Endothelial cell of umbilical vein (primary cell): ENCODE measurements around the gene VCP. TPM values are rescaled to one million over a fixed set of nuclear protein-coding genes. Genes with fewer than 3 reads are reported as not detected.

Source experiments
- BruUV-seq: library from RNA; stranded (reverse); fragments of 400-500 nt; replicated peaks from 2 replicates; lab custom pipeline; 2021; lab: Mats Ljungman, UMichigan
- CTCF ChIA-PET: fragments of 300-600, 350-600 bp; sonication (Branson Sonifier 250); formaldehyde crosslinking; loops from one replicate; lab custom pipeline; 2021; ENCODE audit warnings: antibody characterized with exemption, inconsistent platforms; lab: Charles Lee
- POLR2A ChIA-PET: fragments of 300-600, 350-600 bp; sonication (Branson Sonifier 250); formaldehyde crosslinking; loops from one replicate; lab custom pipeline; 2021; ENCODE audit warnings: antibody characterized with exemption, inconsistent platforms; lab: Charles Lee
- DNase-seq: peaks from one replicate; pipeline ENCODE4 v3.0.0-alpha.2; 2011; ENCODE audit warnings: low read depth, low spot score
- FAIRE-seq: peaks from 2 replicates; lab custom pipeline; 2011; peaks lifted over from hg19 to GRCh38; lab: Jason Lieb, UNC
- H2AFZ ChIP-seq: 2 replicates; pipeline ENCODE4 v1.6.0; 2012; ENCODE audit warnings: low read depth, low read length, control low read depth, inconsistent platforms
- H3K27ac ChIP-seq: 2 replicates; pipeline ENCODE4 v1.5.1; 2011; ENCODE audit warnings: low read depth, mild to moderate bottlenecking, control low read depth, low read length, moderate library complexity; ENCODE audit not compliant: insufficient read depth
- H3K27me3 ChIP-seq, 2 experiments: 2 replicates each; pipeline versions ENCODE4 v1.6.0 to v1.6.1; 2011; ENCODE audit warnings: low read length in 2 of 2, mixed read lengths in 1 of 2; ENCODE audit not compliant: control insufficient read depth in 2 of 2, insufficient read depth in 2 of 2
- H3K36me3 ChIP-seq, 2 experiments: 2 replicates in 1 of 2; 3 replicates in 1 of 2; pipeline ENCODE4 v1.5.1; 2011; ENCODE audit warnings: low read length in 2 of 2, mild to moderate bottlenecking in 1 of 2, moderate library complexity in 1 of 2; ENCODE audit not compliant: control insufficient read depth in 2 of 2, insufficient read depth in 2 of 2; ENCODE audit errors: extremely low read depth in 1 of 2
- H3K4me1 ChIP-seq: 3 replicates; pipeline ENCODE4 v1.5.1; 2011; ENCODE audit warnings: mild to moderate bottlenecking, low read length; ENCODE audit not compliant: control insufficient read depth, insufficient read depth; ENCODE audit errors: extremely low read depth
- H3K4me2 ChIP-seq: 2 replicates; pipeline ENCODE4 v1.6.1; 2011; ENCODE audit warnings: low read length, control low read depth, mixed read lengths; ENCODE audit not compliant: insufficient read depth
- H3K4me3 ChIP-seq, 3 experiments: fragments of 200-600 bp in 1 of 3; sonication (generic), shearing (Covaris generic) in 1 of 3; replicated peaks in 1 of 3; 2 replicates each; pipeline ENCODE4 v1.5.1; 2011 to 2016; ENCODE audit warnings: control low read depth in 3 of 3, low read length in 3 of 3, mild to moderate bottlenecking in 2 of 3, inconsistent platforms in 1 of 3, low read depth in 1 of 3, moderate library complexity in 1 of 3; ENCODE audit not compliant: insufficient read depth in 1 of 3
- H3K79me2 ChIP-seq: 2 replicates; pipeline ENCODE4 v1.6.0; 2012; ENCODE audit warnings: low read length, inconsistent platforms; ENCODE audit not compliant: control insufficient read depth, insufficient read depth
- H3K9ac ChIP-seq: replicated peaks from 2 replicates; pipeline ENCODE3; 2011; ENCODE audit warnings: low read length, control low read depth; ENCODE audit not compliant: insufficient read depth; ENCODE audit errors: extremely low read depth
- H3K9me1 ChIP-seq: replicated peaks from 3 replicates; pipeline ENCODE4 v1.6.0; 2011; ENCODE audit warnings: mild to moderate bottlenecking, low read length; ENCODE audit not compliant: control insufficient read depth, insufficient read depth; ENCODE audit errors: extremely low read depth
- H3K9me3 ChIP-seq: replicated peaks from 2 replicates; pipeline ENCODE4 v1.5.1; 2012; ENCODE audit warnings: low read length, inconsistent platforms; ENCODE audit not compliant: control insufficient read depth, insufficient read depth
- H4K20me1 ChIP-seq: replicated peaks from 2 replicates; pipeline ENCODE3; 2011; ENCODE audit warnings: mild to moderate bottlenecking, low read length; ENCODE audit not compliant: control insufficient read depth, insufficient read depth; ENCODE audit errors: extremely low read depth
- CTCF ChIP-seq, 2 donors: IDR thresholded peaks; 1 replicate in 1 of 2; 2 replicates in 1 of 2; pipeline ENCODE4 v1.5.1; 2011; ENCODE audit warnings: low read length in 2 of 2, mild to moderate bottlenecking in 2 of 2, moderate library complexity in 2 of 2, control low read depth in 1 of 2, inconsistent platforms in 1 of 2, low read depth in 1 of 2; ENCODE audit not compliant: insufficient read depth in 1 of 2; ENCODE audit errors: extremely low read depth in 1 of 2
- EZH2 ChIP-seq: IDR thresholded peaks from 2 replicates; pipeline ENCODE4 v1.6.1; 2012; ENCODE audit warnings: borderline replicate concordance, low read depth, mild to moderate bottlenecking, moderate library complexity, low read length, inconsistent platforms; ENCODE audit not compliant: severe bottlenecking
- FOS ChIP-seq: IDR thresholded peaks from 2 replicates; pipeline ENCODE4 v1.6.1; 2011; ENCODE audit warnings: mild to moderate bottlenecking, low read length, moderate library complexity, borderline replicate concordance; ENCODE audit not compliant: insufficient read depth
- GATA2 ChIP-seq: IDR thresholded peaks from 2 replicates; pipeline ENCODE4 v1.7.0; 2011; ENCODE audit warnings: low read depth, mild to moderate bottlenecking, moderate library complexity, mixed read lengths, low read length; ENCODE audit not compliant: insufficient read length, insufficient read depth
- JUN ChIP-seq: IDR thresholded peaks from 2 replicates; pipeline ENCODE4 v1.6.1; 2011; ENCODE audit warnings: borderline replicate concordance, low read depth; ENCODE audit not compliant: insufficient read length, insufficient read depth
- MAX ChIP-seq: IDR thresholded peaks from 2 replicates; pipeline ENCODE4 v1.6.1; 2011; ENCODE audit not compliant: insufficient read depth, insufficient read length
- MYC ChIP-seq: IDR thresholded peaks from one replicate; pipeline ENCODE4 v1.6.1; 2011; ENCODE audit warnings: mild to moderate bottlenecking, low read depth, low read length
- POLR2A ChIP-seq: IDR thresholded peaks from 2 replicates; pipeline ENCODE4 v1.6.1; 2012; ENCODE audit warnings: low read depth, mild to moderate bottlenecking, control low read depth, low read length
- POLR2AphosphoS5 ChIP-seq: IDR thresholded peaks from 2 replicates; pipeline ENCODE4 v1.6.1; 2012; ENCODE audit warnings: low read depth, mild to moderate bottlenecking, control low read depth, low read length, moderate library complexity; ENCODE audit not compliant: insufficient read depth
- dilution Hi-C: fragments of 300-500 bp; cut with MboI; formaldehyde crosslinking; loops from one replicate; pipeline ENCODE4 v1.15.0; 2019; ENCODE audit warnings: low sequenced_read_pairs; ENCODE audit not compliant: extremely low pct_ligation_motif_present
- intact Hi-C: fragments of 100-400 bp; cut with micrococcal nuclease; formaldehyde crosslinking; loops from one replicate; pipeline ENCODE4 v1.10.0; 2022
- polyA plus RNA-seq, 4 experiments: library from polyadenylated mRNA; depleted of rRNA in 3 of 4; stranded (reverse) in 3 of 4; unstranded in 1 of 4; fragments of >200 nt; gene quantifications; 2 replicates each; pipeline versions ENCODE4 v1.2.1 to v1.2.3, GENCODE V29; 2011 to 2012; ENCODE audit warnings: missing spikeins in 1 of 4
- total RNA-seq: library from RNA; stranded (reverse); gene quantifications from 2 replicates; pipeline ENCODE4 v1.2.3, GENCODE V29; 2021

VCP gene
- total and polyA plus RNA-seq, 2 donors (not counting 3 experiments of a cell fraction or from before 2014, with no cell fraction given), result 349 to 493 TPM

DNA sequence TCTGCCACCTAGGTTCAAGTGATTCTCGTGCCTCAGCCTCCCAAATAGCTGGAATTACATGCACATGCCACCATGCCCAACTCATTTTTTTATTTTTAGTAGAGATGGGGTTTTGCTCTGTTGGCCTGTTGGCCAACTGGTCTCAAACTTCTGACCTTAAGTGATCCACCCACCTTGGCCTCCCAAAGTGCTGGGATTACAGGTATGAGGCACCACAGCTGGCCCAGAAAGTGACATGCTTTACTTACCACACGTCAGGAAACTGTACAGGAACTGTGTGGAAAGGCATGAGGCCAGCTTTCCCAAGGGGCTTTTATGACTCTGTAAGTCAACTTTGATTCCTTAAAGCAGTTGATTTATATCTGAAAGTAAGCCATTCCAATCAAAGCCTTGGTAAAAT is 57.9 kb downstream of the VCP start:
- Histone ChIP-seq H4K20me1 (no peaks in the 10 kb centered on the region), H3K4me3 (no peak overlapping the region), H3K27me3 (no peaks in the 10 kb centered on the region), H3K4me1 (no peaks in the 10 kb centered on the region), H2AFZ (no peak overlapping the region), H3K36me3 (peaks cover 0 to 2% of the 10 kb centered on the region in 2 experiments), H3K79me2 (no peaks in the 10 kb centered on the region), H3K9me1 (no peaks in the 10 kb centered on the region), H3K9ac (no peak overlapping the region), H3K9me3 (no peaks in the 10 kb centered on the region), H3K4me2 (no peak overlapping the region), H3K27ac (no peak overlapping the region)
- ChIA-PET POLR2A (no interaction called here), CTCF (interaction anchor here (1.3 to 1.6 kb wide), 2 partner anchors 14 to 20 kb away, joined by 4 read pairs; no protein-coding TSS in a partner anchor)
- FAIRE-seq, result no peak
- dilution Hi-C loops, result no loop called here
- DNase-seq, result no peak
- BruUV-seq, result no TSS peak
- TF ChIP-seq EZH2 (no peak), MAX (no peak), MYC (no peak), JUN (no peak), CTCF (IDR thresholded peaks at IDR 0.05; ENCODE audit: extremely low read depth in 1 of 2, insufficient read depth in 1 of 2, low read depth in 1 of 2, low read length in 2 of 2) (no peak), FOS (no peak), POLR2AphosphoS5 (no peak), GATA2 (no peak), POLR2A (no peak)
- intact Hi-C loops, result no loop called here
